NT2/D1 (cell line): Measurements from ENCODE around the gene SYT8.
"Not testable (repeated sequence)": the region's sequence is repeated elsewhere in the genome, so short reads cannot be mapped to it uniquely, and the experiment has no call there.

ENCODE experiments used
- DNase-seq: peaks from one replicate; pipeline ENCODE4 v3.0.0-alpha.2; 2011; ENCODE audit warnings: low read depth, low spot score
- H3K27me3 ChIP-seq: 2 replicates; pipeline ENCODE4 v1.6.0; 2011; ENCODE audit warnings: mild to moderate bottlenecking; ENCODE audit not compliant: insufficient read length, insufficient read depth
- H3K36me3 ChIP-seq: 2 replicates; pipeline ENCODE4 v1.6.1; 2011; ENCODE audit warnings: mild to moderate bottlenecking, low read length, mixed read lengths; ENCODE audit not compliant: insufficient read depth, insufficient read length
- H3K4me1 ChIP-seq: 2 replicates; pipeline ENCODE4 v1.5.1; 2011; ENCODE audit not compliant: insufficient read depth, insufficient read length
- H3K4me3 ChIP-seq: 2 replicates; pipeline ENCODE4 v1.5.1; 2011; ENCODE audit warnings: low read depth; ENCODE audit not compliant: insufficient read length
- H3K9ac ChIP-seq: 2 replicates; pipeline ENCODE4 v1.6.0; 2011; ENCODE audit warnings: low read depth; ENCODE audit not compliant: insufficient read length
- H3K9me3 ChIP-seq: 2 replicates; pipeline ENCODE4 v1.5.1; 2011; ENCODE audit warnings: mild to moderate bottlenecking, low read length; ENCODE audit not compliant: insufficient read depth
- SUZ12 ChIP-seq: IDR thresholded peaks from 2 replicates; pipeline ENCODE4 v1.6.1; 2011; ENCODE audit not compliant: insufficient read length, insufficient read depth; ENCODE audit errors: extremely low read depth
- YY1 ChIP-seq: IDR thresholded peaks from 2 replicates; pipeline ENCODE4 v1.6.1; 2011; ENCODE audit not compliant: insufficient read length, insufficient read depth
- ZNF274 ChIP-seq: IDR thresholded peaks from 2 replicates; pipeline ENCODE4 v1.6.1; 2011; ENCODE audit warnings: mild to moderate bottlenecking, low read depth, low read length

SYT8 gene

GRCh38 chr11:1797391-1798125 is 37.2 kb upstream of the SYT8 start:
- no peaks in the 10 kb centered on the region for H3K4me1 ChIP-seq
- no peak for TF ChIP-seq ZNF274
- TF ChIP-seq SUZ12 = no peak
- no peak for TF ChIP-seq YY1
- H3K27me3 ChIP-seq = no peaks in the 10 kb centered on the region
- H3K36me3 ChIP-seq = no peaks in the 10 kb centered on the region
- no peaks in the 10 kb centered on the region for H3K9me3 ChIP-seq
- no peak overlapping the region for H3K4me3 ChIP-seq
- H3K9ac ChIP-seq = no peak overlapping the region
- DNase-seq = no peak

GRCh38 chr11:1803246-1803645 is 31.5 kb upstream of the SYT8 start:
- H3K27me3 ChIP-seq = no peaks in the 10 kb centered on the region
- no peak overlapping the region for H3K9ac ChIP-seq
- H3K36me3 ChIP-seq = no peaks in the 10 kb centered on the region
- no peak overlapping the region for H3K4me3 ChIP-seq
- H3K4me1 ChIP-seq = no peaks in the 10 kb centered on the region
- no peak for DNase-seq
- no peaks in the 10 kb centered on the region for H3K9me3 ChIP-seq
- TF ChIP-seq YY1 (no peak), SUZ12 (no peak), ZNF274 (no peak)

- not testable (repeated sequence) for DNase-seq, H3K27me3 ChIP-seq, H3K36me3 ChIP-seq, H3K4me1 ChIP-seq, H3K9ac ChIP-seq, H3K9me3 ChIP-seq, H3K4me3 ChIP-seq
Observed at GRCh38 chr11:1803835-1804519, 30.8 kb upstream of the SYT8 start.

- H3K9ac ChIP-seq = no peak overlapping the region
- no peak for TF ChIP-seq YY1
- TF ChIP-seq ZNF274 = no peak
- TF ChIP-seq SUZ12 = no peak
- peaks cover 5% of the 10 kb centered on the region; the same call in 1 of the 2 replicates for H3K9me3 ChIP-seq
- no peak overlapping the region for H3K4me3 ChIP-seq
- no peaks in the 10 kb centered on the region for H3K27me3 ChIP-seq
- no peak for DNase-seq
- H3K36me3 ChIP-seq = no peaks in the 10 kb centered on the region
- H3K4me1 ChIP-seq = no peaks in the 10 kb centered on the region
Observed at GRCh38 chr11:1805525-1805924, 29.3 kb upstream of the SYT8 start.

GRCh38 chr11:1807264-1807995 is 27.4 kb upstream of the SYT8 start:
- TF ChIP-seq SUZ12 (no peak), ZNF274 (no peak), YY1 (no peak)
- DNase-seq = no peak
- no peaks in the 10 kb centered on the region for H3K27me3 ChIP-seq

GRCh38 chr11:1810761-1811160 is 24.0 kb upstream of the SYT8 start:
- Histone ChIP-seq H3K4me1 (no peaks in the 10 kb centered on the region), H3K9me3 (peaks cover 16% of the 10 kb centered on the region; the same call in 1 of the 2 replicates), H3K9ac (no peak overlapping the region), H3K4me3 (no peak overlapping the region), H3K36me3 (no peaks in the 10 kb centered on the region), H3K27me3 (no peaks in the 10 kb centered on the region)
- DNase-seq = no peak
- TF ChIP-seq YY1 (no peak), ZNF274 (no peak), SUZ12 (no peak)

More at GRCh38 chr11:1807264-1807995, 27.4 kb upstream of the SYT8 start:
- Histone ChIP-seq H3K4me1 (no peaks in the 10 kb centered on the region), H3K9me3 (peaks cover 12% of the 10 kb centered on the region; the same call in 1 of the 2 replicates), H3K36me3 (no peaks in the 10 kb centered on the region), H3K4me3 (no peak overlapping the region), H3K9ac (no peak overlapping the region)

GRCh38 chr11:1812274-1812673 is 22.5 kb upstream of the SYT8 start:
- Histone ChIP-seq H3K4me3 (no peak overlapping the region), H3K9ac (no peak overlapping the region), H3K27me3 (no peaks in the 10 kb centered on the region), H3K4me1 (no peaks in the 10 kb centered on the region), H3K36me3 (no peaks in the 10 kb centered on the region), H3K9me3 (peaks cover 19% of the 10 kb centered on the region; the same call in 1 of the 2 replicates)
- no peak for DNase-seq
- TF ChIP-seq YY1 (no peak), ZNF274 (no peak), SUZ12 (no peak)
